HG03159 (cell line): ENCODE results near the gene MYO18B.
"Not testable (repeated sequence)": the region's sequence is repeated elsewhere in the genome, so short reads cannot be mapped to it uniquely, and the experiment has no call there.

Experiments
- ATAC-seq: cut with Tn5 transposase; IDR thresholded peaks from one replicate; pipeline ENCODE4 v1.9.1; 2021; ENCODE audit warnings: mild to moderate bottlenecking, moderate library complexity; ENCODE audit not compliant: unreplicated experiment

Gene MYO18B

GRCh38 chr22:25741692-25742626 is at the start of gene MYO18B:
Gene MYO18B (plus strand): TSS chr22:25742188. CDS start chr22:25761093, 18,905 bp downstream.
- ATAC-seq, result no peak

- ATAC-seq, result no peak
These were observed 49.4 kb upstream of the MYO18B start for GRCh38 chr22:25692397-25693267.

- ATAC-seq, result no peak
These were observed 48.8 kb upstream of the MYO18B start for GRCh38 chr22:25693268-25693565.

GRCh38 chr22:25694196-25694907 is 47.6 kb upstream of the MYO18B start:
- no peak for ATAC-seq

- no peak for ATAC-seq
These were observed 46.8 kb upstream of the MYO18B start for GRCh38 chr22:25695146-25695545.

GRCh38 chr22:25696763-25697162 is 45.2 kb upstream of the MYO18B start:
- no peak for ATAC-seq

GRCh38 chr22:25697181-25697664 is 44.8 kb upstream of the MYO18B start:
- no peak for ATAC-seq

GRCh38 chr22:25697978-25698377 is 44.0 kb upstream of the MYO18B start:
- ATAC-seq, result no peak

- no peak for ATAC-seq
These were observed 43.5 kb upstream of the MYO18B start for GRCh38 chr22:25698461-25698860.

- ATAC-seq, result no peak
These were observed 43.0 kb upstream of the MYO18B start for GRCh38 chr22:25698978-25699377.

GRCh38 chr22:25701056-25701780 is 40.8 kb upstream of the MYO18B start:
- no peak for ATAC-seq

- ATAC-seq, result no peak
These were observed 39.9 kb upstream of the MYO18B start for GRCh38 chr22:25702040-25702439.

GRCh38 chr22:25702571-25703167 is 39.3 kb upstream of the MYO18B start:
- no peak for ATAC-seq

GRCh38 chr22:25704701-25705100 is 37.3 kb upstream of the MYO18B start:
- ATAC-seq, result no peak

GRCh38 chr22:25706197-25706596 is 35.8 kb upstream of the MYO18B start:
- no peak for ATAC-seq

- not testable (repeated sequence) for ATAC-seq
These were observed 33.6 kb upstream of the MYO18B start for GRCh38 chr22:25708430-25708829.

- ATAC-seq, result no peak
These were observed 32.2 kb upstream of the MYO18B start for GRCh38 chr22:25709758-25710157.

- no peak for ATAC-seq
These were observed 31.5 kb upstream of the MYO18B start for GRCh38 chr22:25710501-25710900.

- no peak for ATAC-seq
These were observed 30.5 kb upstream of the MYO18B start for GRCh38 chr22:25711491-25711890.
